Measurements from ENCODE around the gene ELMO1. TPM values are rescaled to one million over a fixed set of nuclear protein-coding genes. Genes with fewer than 3 reads are reported as not detected.

Gene ELMO1
- total and polyA plus RNA-seq, 10 of the 15 experiments (the other 5 are each of a cell fraction or from before 2014, with no cell fraction given): 22.6 to 85.9 (median 56.6) TPM

- TF ChIP-seq ZBTB4 (CRISPR knock-in tag; IDR thresholded peaks at IDR 0.05): no peak
- peak; percentile 73 for TF ChIP-seq POLR2A (IDR thresholded peaks at IDR 0.05; ENCODE audit: low read depth, low read length)
- no peak for TF ChIP-seq RFX5 (IDR thresholded peaks at IDR 0.05; ENCODE audit: low read depth, low read length)
- no peak for TF ChIP-seq ASH2L (IDR thresholded peaks at IDR 0.05; ENCODE audit: borderline replicate concordance, low read depth)
- no peak for TF ChIP-seq SP1 (IDR thresholded peaks at IDR 0.05; ENCODE audit: low read depth, low read length)
- TF ChIP-seq MXI1 (IDR thresholded peaks at IDR 0.05; ENCODE audit: low read depth, low read length): 0 out of 2 replicates have a peak, but pooled peaks have one; percentile 21
- 0 out of 2 replicates have a peak, but pooled peaks have one; percentile 34 for TF ChIP-seq HDGF (IDR thresholded peaks at IDR 0.05)
- TF ChIP-seq CBX3 (IDR thresholded peaks at IDR 0.05; ENCODE audit: borderline replicate concordance, low read depth): no peak
- no peak for TF ChIP-seq NFYA (IDR thresholded peaks at IDR 0.05; ENCODE audit: borderline replicate concordance, low read depth, low read length)
- TF ChIP-seq SREBF2 (IDR thresholded peaks at IDR 0.05; ENCODE audit: low read length): no peak
- TF ChIP-seq BCL11A (IDR thresholded peaks at IDR 0.05; ENCODE audit: low read depth, low read length): no peak
- peak; percentile 49; the same call in 1 of the 2 replicates for TF ChIP-seq SMC3 (IDR thresholded peaks at IDR 0.05; ENCODE audit: borderline replicate concordance, low read length)
- TF ChIP-seq LARP7 (IDR thresholded peaks at IDR 0.05): no peak
- no peak for TF ChIP-seq FOXM1 (IDR thresholded peaks at IDR 0.05; ENCODE audit: low read depth, low read length)
- TF ChIP-seq NFXL1 (IDR thresholded peaks at IDR 0.05; ENCODE audit: borderline replicate concordance): no peak
- TF ChIP-seq ZBTB40 (IDR thresholded peaks at IDR 0.05; ENCODE audit: borderline replicate concordance): no peak
- TF ChIP-seq ZNF687 (IDR thresholded peaks at IDR 0.05): no peak
- TF ChIP-seq SRF (IDR thresholded peaks at IDR 0.05; ENCODE audit: low read depth in 2 of 2, low read length in 2 of 2): no peak
- TF ChIP-seq PAX8 (IDR thresholded peaks at IDR 0.05): no peak
- no peak for TF ChIP-seq CHD4 (IDR thresholded peaks at IDR 0.05)
Observed at GRCh38 chr7:37448636-37449361, at the start of gene ELMO1 (continued).

Data from GM12878 (cell line).